ENCODE measurements around the gene SLIT3. TPM values are rescaled to one million over a fixed set of nuclear protein-coding genes. Genes with fewer than 3 reads are reported as not detected.

SLIT3 gene
- total RNA-seq, 6 experiments from 2014 or later: 0.31 to 1.2 (median 0.65) TPM

GRCh38 chr5:169288066-169288930 is 12.6 kb downstream of the SLIT3 start:
- intact Hi-C loops (cut with DNase I): no loop called here
- no peak for TF ChIP-seq CTCF (IDR thresholded peaks at IDR 0.05)
- no peak for TF ChIP-seq POLR2A (IDR thresholded peaks at IDR 0.05)
- 18% methylated on average over 1 of the region's 1 CpG for WGBS (ENCODE audit: insufficient coverage, low coverage, low lambda C conversion rate, missing lambda C conversion rate)
- Histone ChIP-seq H3K4me3 (no peak overlapping the region), H3K4me1 (no peaks in the 10 kb centered on the region), H3K27me3 (peaks cover 0 to 14% of the 10 kb centered on the region in 2 donors), H3K9me3 (no peaks in the 10 kb centered on the region), H3K36me3 (no peaks in the 10 kb centered on the region), H3K27ac (no peak overlapping the region)
- no peak for ATAC-seq
- no peak for DNase-seq

- ATAC-seq (no peak), DNase-seq (no peak)
- TF ChIP-seq CTCF (IDR thresholded peaks at IDR 0.05) (no peak), POLR2A (IDR thresholded peaks at IDR 0.05) (no peak)
- Histone ChIP-seq H3K36me3 (no peaks in the 10 kb centered on the region), H3K27me3 (peaks cover 0 to 14% of the 10 kb centered on the region in 2 donors), H3K27ac (no peak overlapping the region), H3K4me3 (no peak overlapping the region), H3K9me3 (no peaks in the 10 kb centered on the region), H3K4me1 (no peaks in the 10 kb centered on the region)
- intact Hi-C loops (cut with DNase I): no loop called here
- 64% methylated on average over 4 of the region's 4 CpGs for WGBS (ENCODE audit: insufficient coverage, low coverage, low lambda C conversion rate, missing lambda C conversion rate)
These were observed 13.4 kb downstream of the SLIT3 start for GRCh38 chr5:169287529-169287928.

- DNase-seq (no peak), ATAC-seq (no peak)
- H3K9me3 ChIP-seq: no peaks in the 10 kb centered on the region
- intact Hi-C loops (cut with DNase I): no loop called here
- WGBS (ENCODE audit: insufficient coverage, low coverage, low lambda C conversion rate, missing lambda C conversion rate): 34% methylated on average over 10 of the region's 11 CpGs
- H3K4me3 ChIP-seq: no peak overlapping the region
- H3K27ac ChIP-seq: no peak overlapping the region
- peaks cover 0 to 14% of the 10 kb centered on the region in 2 donors for H3K27me3 ChIP-seq
- no peaks in the 10 kb centered on the region for H3K36me3 ChIP-seq
- H3K4me1 ChIP-seq: no peaks in the 10 kb centered on the region
- TF ChIP-seq POLR2A (IDR thresholded peaks at IDR 0.05) (no peak), CTCF (IDR thresholded peaks at IDR 0.05) (no peak)
These were observed 14.2 kb downstream of the SLIT3 start for GRCh38 chr5:169286572-169287300.

GRCh38 chr5:169283887-169284286 is 17.1 kb downstream of the SLIT3 start:
- H3K4me1 ChIP-seq: no peaks in the 10 kb centered on the region
- no peaks in the 10 kb centered on the region for H3K9me3 ChIP-seq
- no peak for ATAC-seq
- no peak overlapping the region for H3K27ac ChIP-seq
- H3K27me3 ChIP-seq: peaks cover 0 to 5% of the 10 kb centered on the region in 2 donors
- WGBS (ENCODE audit: insufficient coverage, low coverage, low lambda C conversion rate, missing lambda C conversion rate): 44% methylated on average over 6 of the region's 6 CpGs
- TF ChIP-seq CTCF (IDR thresholded peaks at IDR 0.05): no peak
- no peak for TF ChIP-seq POLR2A (IDR thresholded peaks at IDR 0.05)
- DNase-seq: no peak
- no peak overlapping the region for H3K4me3 ChIP-seq
- H3K36me3 ChIP-seq: no peaks in the 10 kb centered on the region
- intact Hi-C loops (cut with DNase I): no loop called here

Data from right lobe of liver (tissue), 6 donors.